Measurements from ENCODE around the gene STAC3.

STAC3 gene

DNA sequence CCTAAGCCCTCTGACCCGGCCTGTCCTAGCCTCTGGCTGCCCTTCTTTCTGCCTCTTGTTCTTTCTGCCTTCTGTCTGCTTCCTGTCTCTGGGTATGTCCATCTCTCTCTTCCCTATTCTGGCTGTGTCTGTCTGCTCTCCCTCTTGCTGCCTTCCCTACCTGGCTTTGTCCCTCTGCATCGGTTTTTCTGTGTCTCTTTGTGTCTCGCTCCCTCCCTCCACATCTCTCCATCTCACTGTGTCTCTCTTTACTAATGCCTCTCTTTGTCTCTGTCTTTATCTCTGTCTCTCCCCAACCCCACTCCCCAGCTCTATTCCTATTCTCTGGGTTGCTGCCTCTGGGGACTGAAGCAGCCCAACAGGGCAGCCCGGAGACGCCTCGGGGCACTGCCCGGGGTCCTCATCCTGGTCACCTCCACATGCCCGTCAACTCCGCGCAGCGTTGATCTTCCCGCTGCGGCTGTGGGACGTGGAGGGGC is 11.4 kb downstream of the STAC3 start:
- in situ Hi-C loops (cut with HindIII; ENCODE audit: low sequenced_read_pairs), result no loop called here
- no peak for DNase-seq (ENCODE audit: low read depth, low spot score)
- peak overlapping the region; percentile 61 for H3K4me3 ChIP-seq (ENCODE audit: low read depth, low read length)
- TF ChIP-seq, protein P1, sequence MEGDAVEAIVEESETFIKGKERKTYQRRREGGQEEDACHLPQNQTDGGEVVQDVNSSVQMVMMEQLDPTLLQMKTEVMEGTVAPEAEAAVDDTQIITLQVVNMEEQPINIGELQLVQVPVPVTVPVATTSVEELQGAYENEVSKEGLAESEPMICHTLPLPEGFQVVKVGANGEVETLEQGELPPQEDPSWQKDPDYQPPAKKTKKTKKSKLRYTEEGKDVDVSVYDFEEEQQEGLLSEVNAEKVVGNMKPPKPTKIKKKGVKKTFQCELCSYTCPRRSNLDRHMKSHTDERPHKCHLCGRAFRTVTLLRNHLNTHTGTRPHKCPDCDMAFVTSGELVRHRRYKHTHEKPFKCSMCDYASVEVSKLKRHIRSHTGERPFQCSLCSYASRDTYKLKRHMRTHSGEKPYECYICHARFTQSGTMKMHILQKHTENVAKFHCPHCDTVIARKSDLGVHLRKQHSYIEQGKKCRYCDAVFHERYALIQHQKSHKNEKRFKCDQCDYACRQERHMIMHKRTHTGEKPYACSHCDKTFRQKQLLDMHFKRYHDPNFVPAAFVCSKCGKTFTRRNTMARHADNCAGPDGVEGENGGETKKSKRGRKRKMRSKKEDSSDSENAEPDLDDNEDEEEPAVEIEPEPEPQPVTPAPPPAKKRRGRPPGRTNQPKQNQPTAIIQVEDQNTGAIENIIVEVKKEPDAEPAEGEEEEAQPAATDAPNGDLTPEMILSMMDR (IDR thresholded peaks at IDR 0.05; ENCODE audit: low read depth, low read length), result no peak

DNA sequence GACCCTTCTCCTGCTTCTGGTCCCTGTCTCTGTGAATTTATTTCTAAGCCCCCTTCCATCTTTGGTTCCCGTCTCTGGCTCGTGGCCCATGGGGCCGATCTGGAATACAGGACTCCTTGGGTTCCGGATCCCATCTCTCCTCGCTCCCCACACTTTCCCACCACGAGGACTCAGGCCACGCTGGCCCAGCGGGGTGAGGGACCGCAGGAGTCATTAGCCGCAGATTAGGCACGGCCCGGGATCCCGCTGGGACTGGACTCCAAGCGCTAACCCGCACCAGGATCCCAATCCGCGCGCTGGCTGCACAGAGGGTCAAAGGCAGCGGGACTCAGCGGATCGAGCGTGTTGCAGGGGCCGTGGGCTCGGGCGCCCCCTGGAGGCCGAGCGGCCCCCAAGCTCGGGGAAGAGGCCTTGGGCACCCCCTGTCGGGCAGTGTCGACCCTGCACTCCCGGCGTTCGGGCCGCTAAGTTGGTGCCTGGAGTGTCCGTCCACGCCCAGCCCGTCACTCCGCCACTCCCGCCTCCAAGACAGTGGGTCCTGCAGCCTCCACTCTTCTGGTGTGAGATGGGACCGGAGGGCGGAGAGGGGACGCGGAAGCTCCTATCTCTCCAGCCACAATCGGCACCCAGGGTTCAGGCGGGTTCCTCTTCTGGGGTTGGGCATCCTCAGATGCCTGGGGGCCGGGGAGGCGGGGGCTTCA is 12.0 kb downstream of the STAC3 start:
- DNase-seq (ENCODE audit: low read depth, low spot score), result peak; percentile 85

GRCh38 chr12:57237932-57238853 is 12.8 kb downstream of the STAC3 start:
- peak overlapping the region; percentile 31 for H3K4me3 ChIP-seq (ENCODE audit: low read depth, low read length)
- DNase-seq (ENCODE audit: low read depth, low spot score), result no peak
- in situ Hi-C loops (cut with HindIII; ENCODE audit: low sequenced_read_pairs), result no loop called here
- TF ChIP-seq, protein P1 (IDR thresholded peaks at IDR 0.05; ENCODE audit: low read depth, low read length), result no peak

More for the DNA sequence above, 12.0 kb downstream of the STAC3 start:
- in situ Hi-C loops (cut with HindIII; ENCODE audit: low sequenced_read_pairs), result no loop called here
- H3K4me3 ChIP-seq (ENCODE audit: low read depth, low read length), result peak overlapping the region; percentile 61
- TF ChIP-seq, protein P1 (IDR thresholded peaks at IDR 0.05; ENCODE audit: low read depth, low read length), result peak; percentile 100

GRCh38 chr12:57237596-57237931 is 13.4 kb downstream of the STAC3 start:
- TF ChIP-seq, protein P1 (IDR thresholded peaks at IDR 0.05; ENCODE audit: low read depth, low read length), result no peak
- no peak for DNase-seq (ENCODE audit: low read depth, low spot score)
- H3K4me3 ChIP-seq (ENCODE audit: low read depth, low read length), result no peak overlapping the region
- in situ Hi-C loops (cut with HindIII; ENCODE audit: low sequenced_read_pairs), result no loop called here

DNA sequence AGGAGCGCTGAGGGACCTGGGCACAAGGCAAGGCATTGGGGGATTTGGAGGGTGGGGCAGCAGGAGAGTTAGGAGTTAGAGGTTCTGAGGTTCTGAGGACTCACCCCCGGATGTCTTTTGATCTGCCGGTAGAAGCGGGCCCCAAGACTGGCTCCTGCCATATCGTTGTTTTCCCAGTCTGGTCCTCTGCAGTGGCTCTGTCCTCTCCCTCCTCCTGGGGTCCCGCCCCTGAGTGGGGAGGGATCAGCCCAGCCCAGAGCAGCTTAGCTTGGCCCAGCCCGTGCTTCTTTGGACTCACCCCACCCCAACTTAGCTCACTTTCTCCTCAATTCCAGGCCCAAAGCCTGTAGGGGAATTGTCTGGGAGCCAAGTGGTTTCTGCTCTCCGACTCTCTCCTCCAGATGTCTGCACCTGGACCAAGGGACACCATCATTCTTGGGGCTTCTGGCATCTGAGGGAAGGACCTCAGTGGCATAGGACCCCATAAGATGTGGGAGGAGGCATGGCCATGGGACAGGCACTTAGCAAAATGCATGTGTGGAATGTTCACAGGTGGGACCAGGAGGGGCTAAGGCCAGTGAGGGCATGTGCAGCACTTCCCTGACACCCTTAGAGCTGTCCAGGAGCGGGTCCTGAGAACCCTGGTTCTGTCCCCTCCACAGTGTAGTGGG is 13.9 kb downstream of the STAC3 start:
- TF ChIP-seq, protein P1 (IDR thresholded peaks at IDR 0.05; ENCODE audit: low read depth, low read length), result no peak
- in situ Hi-C loops (cut with HindIII; ENCODE audit: low sequenced_read_pairs), result no loop called here
- DNase-seq (ENCODE audit: low read depth, low spot score), result no peak
- H3K4me3 ChIP-seq (ENCODE audit: low read depth, low read length), result no peak overlapping the region

DNA sequence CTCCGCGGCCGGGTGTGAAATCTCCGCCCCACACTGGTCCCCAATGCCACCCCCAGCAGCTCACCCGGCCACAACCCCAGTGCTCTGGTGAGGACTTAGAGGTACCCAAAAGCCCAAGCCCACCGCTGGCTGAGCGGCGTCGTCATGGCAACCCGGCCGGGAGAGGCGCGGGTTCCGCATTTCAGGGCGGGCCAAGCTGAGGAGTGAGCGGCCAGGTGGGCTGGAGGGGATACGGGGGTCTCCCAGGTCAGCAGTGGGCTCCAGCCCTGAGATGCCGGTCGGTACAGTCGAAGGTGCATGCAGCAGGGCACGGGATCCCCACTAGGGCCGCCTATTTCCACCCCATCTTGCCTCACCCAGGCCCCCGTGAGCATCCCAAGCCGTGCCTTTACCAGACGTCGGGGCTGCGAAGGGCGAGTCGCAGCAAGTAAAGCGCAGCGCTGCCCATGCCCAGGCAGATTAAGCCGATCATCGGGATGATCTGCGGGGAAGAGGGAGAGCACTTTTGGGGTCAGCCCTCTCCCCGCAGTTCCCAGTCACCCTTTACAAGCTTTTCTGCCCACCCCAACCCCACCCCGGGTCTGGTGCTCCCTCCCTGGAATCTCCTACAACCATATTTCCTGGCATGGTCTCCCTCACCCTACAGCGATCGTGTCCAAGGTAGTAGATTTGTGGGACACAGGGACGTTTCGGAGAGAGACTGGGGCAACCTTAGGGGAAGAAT is 14.6 kb downstream of the STAC3 start:
- in situ Hi-C loops (cut with HindIII; ENCODE audit: low sequenced_read_pairs), result no loop called here
- H3K4me3 ChIP-seq (ENCODE audit: low read depth, low read length), result no peak overlapping the region
- DNase-seq (ENCODE audit: low read depth, low spot score), result no peak
- TF ChIP-seq, protein P1 (IDR thresholded peaks at IDR 0.05; ENCODE audit: low read depth, low read length), result no peak

Measured in astrocyte of the spinal cord (primary cell).